IPS-18a (cell line): ENCODE data around the gene TMEM169.
A peak's percentile ranks its signal among the peaks of the same experiment; 100 is the strongest.

Experiments
- H3K27ac ChIP-seq: one replicate; pipeline ENCODE4 v1.5.1; 2013; ENCODE audit warnings: low read length
- H3K27me3 ChIP-seq: one replicate; pipeline ENCODE4 v1.6.1; 2013; ENCODE audit warnings: mild to moderate bottlenecking, low read length; ENCODE audit not compliant: control insufficient read depth, insufficient read depth
- H3K36me3 ChIP-seq: one replicate; pipeline ENCODE4 v1.6.1; 2013; ENCODE audit warnings: low read depth, low read length; ENCODE audit not compliant: control insufficient read depth
- H3K4me1 ChIP-seq: one replicate; pipeline ENCODE4 v1.6.1; 2013; ENCODE audit warnings: low read depth, low read length; ENCODE audit not compliant: control insufficient read depth
- H3K4me3 ChIP-seq: one replicate; pipeline ENCODE4 v1.5.1; 2013; ENCODE audit warnings: low read length
- H3K9ac ChIP-seq: one replicate; pipeline ENCODE4 v1.6.1; 2013; ENCODE audit warnings: mild to moderate bottlenecking, low read length, moderate library complexity
- H3K9me3 ChIP-seq: one replicate; pipeline ENCODE4 v1.6.1; 2013; ENCODE audit warnings: low read depth, low read length; ENCODE audit not compliant: control insufficient read depth

TMEM169 gene

GRCh38 chr2:216081487-216082116 is at the start of gene TMEM169, which contains the start of gene PECR:
Gene TMEM169 (plus strand): TSS chr2:216081919. CDS start chr2:216095964, 14,045 bp downstream.
Gene PECR (minus strand): TSS chr2:216081809. CDS start chr2:216081741, 68 bp downstream.
- peak within 1 kb of the TSS; percentile 78 for H3K9ac ChIP-seq
- H3K4me1 ChIP-seq, result peaks cover 24% of the 10 kb centered on the region
- no peak within 1 kb of the TSS for H3K27ac ChIP-seq
- H3K27me3 ChIP-seq, result no peaks in the 10 kb centered on the region
- no peaks in the 10 kb centered on the region for H3K36me3 ChIP-seq
- H3K4me3 ChIP-seq, result peak within 1 kb of the TSS; percentile 81
- H3K9me3 ChIP-seq, result no peaks in the 10 kb centered on the region

GRCh38 chr2:216031960-216032689 is 49.6 kb upstream of the TMEM169 start:
- H3K36me3 ChIP-seq, result no peaks in the 10 kb centered on the region
- H3K9ac ChIP-seq, result no peak overlapping the region
- H3K4me1 ChIP-seq, result no peaks in the 10 kb centered on the region
- H3K27ac ChIP-seq, result no peak overlapping the region
- H3K9me3 ChIP-seq, result no peaks in the 10 kb centered on the region
- H3K27me3 ChIP-seq, result no peaks in the 10 kb centered on the region
- H3K4me3 ChIP-seq, result no peak overlapping the region

- no peaks in the 10 kb centered on the region for H3K27me3 ChIP-seq
- H3K27ac ChIP-seq, result no peak overlapping the region
- H3K36me3 ChIP-seq, result no peaks in the 10 kb centered on the region
- H3K9me3 ChIP-seq, result no peaks in the 10 kb centered on the region
- no peak overlapping the region for H3K4me3 ChIP-seq
- no peak overlapping the region for H3K9ac ChIP-seq
- no peaks in the 10 kb centered on the region for H3K4me1 ChIP-seq
Measured at GRCh38 chr2:216033403-216033802, 48.3 kb upstream of the TMEM169 start.

- Histone ChIP-seq H3K27ac (no peak overlapping the region), H3K27me3 (no peaks in the 10 kb centered on the region), H3K4me1 (no peaks in the 10 kb centered on the region), H3K9ac (no peak overlapping the region), H3K9me3 (no peaks in the 10 kb centered on the region), H3K36me3 (no peaks in the 10 kb centered on the region), H3K4me3 (no peak overlapping the region)
Measured at GRCh38 chr2:216034065-216034464, 47.7 kb upstream of the TMEM169 start.

GRCh38 chr2:216039918-216040317 is 41.8 kb upstream of the TMEM169 start:
- Histone ChIP-seq H3K27me3 (no peaks in the 10 kb centered on the region), H3K9me3 (no peaks in the 10 kb centered on the region), H3K4me1 (no peaks in the 10 kb centered on the region), H3K27ac (no peak overlapping the region), H3K36me3 (peaks cover 2% of the 10 kb centered on the region), H3K4me3 (no peak overlapping the region), H3K9ac (no peak overlapping the region)

GRCh38 chr2:216041438-216041837 is 40.3 kb upstream of the TMEM169 start:
- Histone ChIP-seq H3K4me1 (no peaks in the 10 kb centered on the region), H3K27me3 (no peaks in the 10 kb centered on the region), H3K4me3 (no peak overlapping the region), H3K9me3 (no peaks in the 10 kb centered on the region), H3K9ac (no peak overlapping the region), H3K36me3 (peaks cover 2% of the 10 kb centered on the region), H3K27ac (no peak overlapping the region)

GRCh38 chr2:216043949-216044348 is 37.8 kb upstream of the TMEM169 start:
- Histone ChIP-seq H3K4me1 (no peaks in the 10 kb centered on the region), H3K9ac (no peak overlapping the region), H3K27ac (no peak overlapping the region), H3K9me3 (no peaks in the 10 kb centered on the region), H3K4me3 (no peak overlapping the region), H3K27me3 (no peaks in the 10 kb centered on the region), H3K36me3 (peaks cover 6% of the 10 kb centered on the region)

GRCh38 chr2:216044883-216045486 is 36.7 kb upstream of the TMEM169 start:
- Histone ChIP-seq H3K4me1 (no peaks in the 10 kb centered on the region), H3K36me3 (peaks cover 6% of the 10 kb centered on the region)

GRCh38 chr2:216047397-216047796 is 34.3 kb upstream of the TMEM169 start:
- no peaks in the 10 kb centered on the region for H3K27me3 ChIP-seq
- peaks cover 9% of the 10 kb centered on the region for H3K4me1 ChIP-seq
- no peak overlapping the region for H3K27ac ChIP-seq
- H3K9ac ChIP-seq, result no peak overlapping the region
- H3K36me3 ChIP-seq, result peaks cover 3% of the 10 kb centered on the region
- no peaks in the 10 kb centered on the region for H3K9me3 ChIP-seq
- H3K4me3 ChIP-seq, result no peak overlapping the region

More at GRCh38 chr2:216044883-216045486, 36.7 kb upstream of the TMEM169 start:
- Histone ChIP-seq H3K27ac (no peak overlapping the region), H3K4me3 (no peak overlapping the region), H3K9ac (no peak overlapping the region), H3K27me3 (no peaks in the 10 kb centered on the region), H3K9me3 (no peaks in the 10 kb centered on the region)

- Histone ChIP-seq H3K4me3 (no peak overlapping the region), H3K9me3 (no peaks in the 10 kb centered on the region), H3K27me3 (no peaks in the 10 kb centered on the region), H3K4me1 (peaks cover 9% of the 10 kb centered on the region), H3K36me3 (peaks cover 3% of the 10 kb centered on the region), H3K9ac (no peak overlapping the region), H3K27ac (no peak overlapping the region)
Measured at GRCh38 chr2:216049452-216049851, 32.3 kb upstream of the TMEM169 start.

- no peak overlapping the region for H3K27ac ChIP-seq
- peaks cover 3% of the 10 kb centered on the region for H3K36me3 ChIP-seq
- no peak overlapping the region for H3K9ac ChIP-seq
- peaks cover 9% of the 10 kb centered on the region for H3K4me1 ChIP-seq
- peak overlapping the region; percentile 33 for H3K4me3 ChIP-seq
- no peaks in the 10 kb centered on the region for H3K27me3 ChIP-seq
- no peaks in the 10 kb centered on the region for H3K9me3 ChIP-seq
Measured at GRCh38 chr2:216051350-216051749, 30.4 kb upstream of the TMEM169 start.
